ENCODE measurements around the gene ZSCAN5A. TPM values are rescaled to one million over a fixed set of nuclear protein-coding genes. Genes with fewer than 3 reads are reported as not detected.
A peak's percentile ranks its signal among the peaks of the same experiment; 100 is the strongest.

The ZSCAN5A gene
- total RNA-seq, 1 donor from 2014 or later, result 13.3 TPM

GRCh38 chr19:56333506-56333905 lies 18.9 kb upstream of the ZSCAN5A start:
- H3K4me3 ChIP-seq, result no peak overlapping the region
- no peaks in the 10 kb centered on the region for H3K4me1 ChIP-seq
- DNase-seq (ENCODE audit: low spot score in 2 of 2), result no peak
- no peaks in the 10 kb centered on the region for H3K36me3 ChIP-seq
- intact Hi-C loops (cut with DNase I), result no loop called here
- peaks cover 21 to 50% of the 10 kb centered on the region in 2 donors for H3K9me3 ChIP-seq
- peak in 2 of 3 experiments; percentile 20 to 24 for TF ChIP-seq CTCF (IDR thresholded peaks at IDR 0.05)
- no peaks in the 10 kb centered on the region for H3K27me3 ChIP-seq
- no peak overlapping the region for H3K27ac ChIP-seq

DNA sequence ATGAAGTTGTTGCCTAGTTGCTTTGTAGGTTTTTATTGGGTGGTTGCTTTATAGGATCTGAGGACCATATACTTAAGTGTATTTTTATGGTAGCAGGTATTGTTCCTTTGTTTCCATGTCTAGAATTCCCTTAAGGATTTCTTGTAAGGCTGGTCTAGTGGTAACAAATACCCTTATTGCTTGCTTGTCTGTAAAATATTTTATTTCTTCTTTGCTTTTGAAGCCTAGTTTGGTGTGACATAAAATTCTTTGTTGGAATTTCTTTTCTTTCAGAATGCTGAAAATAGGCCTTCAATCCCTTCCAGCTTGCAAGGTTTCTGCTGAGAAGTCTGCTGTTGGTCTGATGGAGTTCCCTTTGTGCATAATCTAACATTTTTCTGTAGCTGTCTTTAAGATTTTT lies 18.1 kb upstream of the ZSCAN5A start:
- Histone ChIP-seq H3K36me3 (no peaks in the 10 kb centered on the region), H3K9me3 (peaks cover 21 to 44% of the 10 kb centered on the region in 2 donors), H3K4me3 (no peak overlapping the region), H3K4me1 (no peaks in the 10 kb centered on the region), H3K27ac (no peak overlapping the region), H3K27me3 (no peaks in the 10 kb centered on the region)
- no peak for TF ChIP-seq CTCF (IDR thresholded peaks at IDR 0.05)
- intact Hi-C loops (cut with DNase I), result no loop called here
- DNase-seq (ENCODE audit: low spot score in 2 of 2), result no peak

- Histone ChIP-seq H3K27me3 (no peaks in the 10 kb centered on the region), H3K4me3 (no peak overlapping the region), H3K4me1 (no peaks in the 10 kb centered on the region), H3K27ac (no peak overlapping the region), H3K36me3 (no peaks in the 10 kb centered on the region), H3K9me3 (peaks cover 0 to 4% of the 10 kb centered on the region in 2 donors)
- no peak for TF ChIP-seq CTCF (IDR thresholded peaks at IDR 0.05)
- intact Hi-C loops (cut with DNase I), result no loop called here
- no peak for DNase-seq (ENCODE audit: low spot score in 2 of 2)
Observed at GRCh38 chr19:56324436-56324835, 9.8 kb upstream of the ZSCAN5A start.

- Histone ChIP-seq H3K9me3 (peaks cover 0 to 4% of the 10 kb centered on the region in 2 donors), H3K4me1 (no peaks in the 10 kb centered on the region), H3K27ac (peak overlapping the region in 1 of 2 donors; percentile 29), H3K36me3 (no peaks in the 10 kb centered on the region), H3K27me3 (no peaks in the 10 kb centered on the region), H3K4me3 (no peak overlapping the region)
- no peak for TF ChIP-seq CTCF (IDR thresholded peaks at IDR 0.05)
- DNase-seq (ENCODE audit: low spot score in 2 of 2), result no peak
- intact Hi-C loops (cut with DNase I), result no loop called here
Observed at GRCh38 chr19:56321989-56322440, 7.4 kb upstream of the ZSCAN5A start.

DNA sequence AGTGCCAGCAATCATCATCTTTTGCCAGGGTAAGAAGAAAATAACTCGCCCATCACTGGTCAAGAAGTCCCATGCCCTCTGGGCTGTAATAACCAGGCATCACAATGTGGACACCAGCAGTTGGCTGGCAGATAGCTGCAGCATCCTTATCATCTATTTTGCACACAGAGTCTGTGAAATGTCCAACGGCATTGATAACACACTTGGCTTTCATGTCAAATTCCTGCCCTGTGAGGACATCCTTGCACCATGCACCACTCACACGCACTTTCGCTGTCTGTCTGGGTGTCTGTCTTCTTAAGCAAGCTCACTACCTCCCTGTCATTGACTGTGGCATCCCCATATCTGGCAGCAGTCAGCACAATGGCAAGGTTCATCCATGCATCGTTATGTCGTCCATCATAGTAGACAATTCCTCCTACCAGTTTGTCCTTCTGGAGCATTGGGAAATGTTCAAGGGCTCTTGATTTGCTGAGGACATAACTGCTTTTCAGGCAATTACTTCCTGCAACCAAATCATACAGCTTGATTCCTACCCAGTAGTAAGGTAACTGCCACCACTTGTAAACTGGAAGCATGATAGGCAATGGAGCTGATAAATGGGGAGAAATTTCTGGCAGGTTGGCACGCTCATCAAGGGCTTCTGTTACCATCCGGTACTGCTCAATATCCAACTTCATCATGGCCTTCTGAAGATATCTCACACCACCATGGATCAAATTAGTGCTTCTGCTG lies 6.8 kb upstream of the ZSCAN5A start:
- no peak overlapping the region for H3K27ac ChIP-seq
- TF ChIP-seq CTCF (IDR thresholded peaks at IDR 0.05), result no peak
- H3K4me1 ChIP-seq, result no peaks in the 10 kb centered on the region
- no peaks in the 10 kb centered on the region for H3K27me3 ChIP-seq
- intact Hi-C loops (cut with DNase I), result no loop called here
- peaks cover 0 to 4% of the 10 kb centered on the region in 2 donors for H3K9me3 ChIP-seq
- no peak for DNase-seq (ENCODE audit: low spot score in 2 of 2)
- H3K4me3 ChIP-seq, result no peak overlapping the region
- no peaks in the 10 kb centered on the region for H3K36me3 ChIP-seq
